GM18499 (cell line): ENCODE measurements around the gene PODXL2.
"Not testable (repeated sequence)": the region's sequence is repeated elsewhere in the genome, so short reads cannot be mapped to it uniquely, and the experiment has no call there.

Experiments used
- ATAC-seq: cut with Tn5 transposase; IDR thresholded peaks from one replicate; pipeline ENCODE4 v1.9.1; 2021; ENCODE audit warnings: moderate number of reproducible peaks; ENCODE audit not compliant: insufficient read depth, unreplicated experiment

The PODXL2 gene

GRCh38 chr3:127604546-127605165 is 24.3 kb upstream of the PODXL2 start:
- ATAC-seq = no peak

- ATAC-seq = not testable (repeated sequence)
These were observed 23.4 kb upstream of the PODXL2 start for GRCh38 chr3:127605547-127605946.

GRCh38 chr3:127606086-127606805 is 22.7 kb upstream of the PODXL2 start:
- no peak for ATAC-seq

GRCh38 chr3:127606981-127607595 is 21.9 kb upstream of the PODXL2 start:
- ATAC-seq = no peak

GRCh38 chr3:127607675-127608361 is 21.2 kb upstream of the PODXL2 start:
- ATAC-seq = no peak

GRCh38 chr3:127608362-127608718 is 20.6 kb upstream of the PODXL2 start:
- no peak for ATAC-seq

GRCh38 chr3:127610105-127610504 is 18.9 kb upstream of the PODXL2 start:
- ATAC-seq = no peak

GRCh38 chr3:127611251-127611650 is 17.7 kb upstream of the PODXL2 start:
- ATAC-seq = no peak

- ATAC-seq = no peak
These were observed 16.0 kb upstream of the PODXL2 start for GRCh38 chr3:127612966-127613365.

GRCh38 chr3:127613406-127613805 is 15.6 kb upstream of the PODXL2 start:
- ATAC-seq = no peak

- no peak for ATAC-seq
These were observed 13.9 kb upstream of the PODXL2 start for GRCh38 chr3:127614928-127615589.

GRCh38 chr3:127615631-127616305 is 13.2 kb upstream of the PODXL2 start:
- no peak for ATAC-seq

GRCh38 chr3:127616836-127617605 is 12.0 kb upstream of the PODXL2 start:
- no peak for ATAC-seq

GRCh38 chr3:127618891-127619290 is 10.1 kb upstream of the PODXL2 start:
- no peak for ATAC-seq

- no peak for ATAC-seq
These were observed 8.2 kb upstream of the PODXL2 start for GRCh38 chr3:127620637-127621375.

- no peak for ATAC-seq
These were observed 7.0 kb upstream of the PODXL2 start for GRCh38 chr3:127622031-127622430.

GRCh38 chr3:127622772-127623576 is 6.0 kb upstream of the PODXL2 start:
- ATAC-seq = no peak

GRCh38 chr3:127624063-127624462 is 4.9 kb upstream of the PODXL2 start:
- no peak for ATAC-seq
